GM12878 (cell line): Measurements from ENCODE around the gene PSMB3. TPM values are rescaled to one million over a fixed set of nuclear protein-coding genes. Genes with fewer than 3 reads are reported as not detected.

Source experiments
- ATAC-seq: fragments of 200-7000 bp; cut with Tn5 transposase; 3 replicates; pipeline ENCODE4 v1.9.1; 2020; ENCODE audit warnings: mild to moderate bottlenecking, moderate library complexity
- BruUV-seq: library from RNA; stranded (reverse); fragments of 400-500 nt; replicated peaks from 2 replicates; lab custom pipeline; 2021; lab: Mats Ljungman, UMichigan
- CTCF ChIA-PET: fragments of 300-600 bp; sonication (Branson Sonifier 250); formaldehyde crosslinking; extraction: SDS; loops from one replicate; lab custom pipeline; 2021; ENCODE audit warnings: inconsistent platforms; lab: Yijun Ruan, JAX
- POLR2A ChIA-PET: fragments of 350-600 bp; formaldehyde crosslinking; extraction: SDS; loops from one replicate; lab custom pipeline; 2021; ENCODE audit warnings: inconsistent platforms; lab: Charles Lee
- RAD21 ChIA-PET: fragments of 300-600 bp; sonication (Branson Sonifier 250); formaldehyde crosslinking; loops from one replicate; lab custom pipeline; 2023; ENCODE audit warnings: antibody characterized with exemption; ENCODE audit not compliant: unreplicated experiment; lab: Charles Lee
- SMC1A ChIA-PET: fragments of 300-600 bp; sonication (Branson Sonifier 250); formaldehyde crosslinking; loops from one replicate; lab custom pipeline; 2023; ENCODE audit not compliant: unreplicated experiment, uncharacterized antibody; lab: Charles Lee
- DNase-seq: peaks from one replicate; pipeline ENCODE4 v3.0.0-alpha.2; 2011; ENCODE audit warnings: low read depth, low spot score
- FAIRE-seq: peaks from 3 replicates; lab custom pipeline; 2011; peaks lifted over from hg19 to GRCh38; lab: Jason Lieb, UNC
- H2AFZ ChIP-seq: 2 replicates; pipeline ENCODE4 v1.6.0; 2011; ENCODE audit warnings: low read depth, low read length, control low read depth; ENCODE audit not compliant: control insufficient read depth
- H3K27ac ChIP-seq: 2 replicates; pipeline ENCODE4 v1.5.1; 2011; ENCODE audit warnings: control low read depth; ENCODE audit not compliant: control insufficient read depth, insufficient read depth
- H3K27me3 ChIP-seq, 2 experiments: replicated peaks in 1 of 2; 2 replicates each; pipeline versions ENCODE4 v1.6.0 to v1.6.1; 2011; ENCODE audit warnings: low read length in 1 of 2; ENCODE audit not compliant: control insufficient read depth in 2 of 2, insufficient read depth in 2 of 2
- H3K36me3 ChIP-seq, 2 experiments: 2 replicates each; pipeline ENCODE4 v1.5.1; 2011; ENCODE audit warnings: low read length in 1 of 2; ENCODE audit not compliant: control insufficient read depth in 2 of 2, insufficient read depth in 2 of 2
- H3K4me1 ChIP-seq: 2 replicates; pipeline ENCODE4 v1.6.1; 2011; ENCODE audit warnings: mild to moderate bottlenecking, low read length, moderate library complexity, mixed read lengths; ENCODE audit not compliant: control insufficient read depth, insufficient read depth
- H3K4me2 ChIP-seq: 2 replicates; pipeline ENCODE4 v1.6.0; 2011; ENCODE audit warnings: control low read depth; ENCODE audit not compliant: control insufficient read depth, insufficient read depth
- H3K4me3 ChIP-seq: fragments of 200-600 bp; sonication (generic); 2 replicates; pipeline ENCODE4 v1.5.1; 2016
- H3K79me2 ChIP-seq: 2 replicates; pipeline ENCODE4 v1.6.0; 2011; ENCODE audit warnings: low read length; ENCODE audit not compliant: control insufficient read depth, insufficient read depth
- H3K9ac ChIP-seq: 2 replicates; pipeline ENCODE4 v1.8.0; 2011; ENCODE audit warnings: low read length, control low read depth, mixed read lengths; ENCODE audit not compliant: control insufficient read depth, insufficient read depth
- H3K9me3 ChIP-seq: replicated peaks from 3 replicates; pipeline ENCODE4 v1.5.1; 2011; ENCODE audit warnings: mild to moderate bottlenecking, low read length; ENCODE audit not compliant: control insufficient read depth, insufficient read depth
- H4K20me1 ChIP-seq: 2 replicates; pipeline ENCODE4 v1.6.0; 2011; ENCODE audit not compliant: control insufficient read depth, insufficient read depth
- ASH2L ChIP-seq: fragments of 300-600, 200-600 bp; sonication (generic); IDR thresholded peaks from 2 replicates; pipeline ENCODE4 v1.6.1; 2017; ENCODE audit warnings: low read depth, mild to moderate bottlenecking, borderline replicate concordance
- CHD2 ChIP-seq: IDR thresholded peaks from 2 replicates; pipeline ENCODE4 v1.6.1; 2011; ENCODE audit warnings: low read depth, low read length, improper control_type of control experiment, borderline replicate concordance
- HCFC1 ChIP-seq: fragments of 150-350 bp; IDR thresholded peaks from 2 replicates; pipeline ENCODE4 v1.6.1; 2014; ENCODE audit warnings: low read length
- KLF5 ChIP-seq: fragments of 450-650 bp; IDR thresholded peaks from 2 replicates; pipeline ENCODE4 v1.6.1; 2014; ENCODE audit warnings: mild to moderate bottlenecking; ENCODE audit not compliant: partially characterized antibody
- MTA2 ChIP-seq: fragments of 450-650 bp; IDR thresholded peaks from 2 replicates; pipeline ENCODE4 v1.6.1; 2016; ENCODE audit warnings: low read depth, mild to moderate bottlenecking, moderate library complexity
- MYB ChIP-seq: fragments of 150-350 bp; IDR thresholded peaks from 2 replicates; pipeline ENCODE4 v1.6.1; 2014; ENCODE audit warnings: mild to moderate bottlenecking, low read depth, low read length, borderline replicate concordance
- NFXL1 ChIP-seq: fragments of 450-650 bp; IDR thresholded peaks from 2 replicates; pipeline ENCODE4 v1.6.1; 2017; ENCODE audit warnings: antibody characterized with exemption, mild to moderate bottlenecking, borderline replicate concordance
- NFYA ChIP-seq: IDR thresholded peaks from 2 replicates; pipeline ENCODE4 v1.6.1; 2011; ENCODE audit warnings: low read depth, mild to moderate bottlenecking, low read length, improper control_type of control experiment, borderline replicate concordance
- PAX8 ChIP-seq: fragments of 450-650 bp; IDR thresholded peaks from 2 replicates; pipeline ENCODE4 v1.6.1; 2017; ENCODE audit warnings: mild to moderate bottlenecking, moderate library complexity
- RAD21 ChIP-seq: IDR thresholded peaks from 2 replicates; pipeline ENCODE4 v1.6.1; 2011; ENCODE audit warnings: mild to moderate bottlenecking, low read depth, low read length, moderate library complexity; ENCODE audit not compliant: insufficient read depth
- RB1 ChIP-seq: fragments of 450-650 bp; formaldehyde crosslinking; IDR thresholded peaks from 2 replicates; pipeline ENCODE4 v1.6.1; 2017; ENCODE audit warnings: mild to moderate bottlenecking, borderline replicate concordance
- SMC3 ChIP-seq: IDR thresholded peaks from 2 replicates; pipeline ENCODE4 v1.6.1; 2011; ENCODE audit warnings: low read length, improper control_type of control experiment, borderline replicate concordance
- TCF3 ChIP-seq: IDR thresholded peaks from 2 replicates; pipeline ENCODE4 v1.6.1; 2012; ENCODE audit warnings: low read depth, mild to moderate bottlenecking, low read length, borderline replicate concordance; ENCODE audit not compliant: insufficient read depth
- ZNF217 ChIP-seq: fragments of 450-650 bp; IDR thresholded peaks from 2 replicates; pipeline ENCODE4 v1.6.1; 2017; ENCODE audit warnings: antibody characterized with exemption, mild to moderate bottlenecking
- ZNF24 ChIP-seq: fragments of 450-650 bp; IDR thresholded peaks from 2 replicates; pipeline ENCODE4 v1.6.1; 2017; ENCODE audit warnings: antibody characterized with exemption, mild to moderate bottlenecking
- ZZZ3 ChIP-seq: IDR thresholded peaks from 2 replicates; pipeline ENCODE4 v1.6.1; 2011; ENCODE audit warnings: low read depth; ENCODE audit not compliant: control insufficient read depth, insufficient read length
- WGBS: methylation state at CpG from one replicate; pipeline ENCODE4 v1.1.6; 2016; ENCODE audit warnings: low lambda C conversion rate; ENCODE audit not compliant: insufficient replicate concordance, insufficient coverage; ENCODE audit errors: missing lambda C conversion rate; 5-methylcytosine and 5-hydroxymethylcytosine counted together
- in situ Hi-C: fragments of 300-500 bp; cut with MboI; formaldehyde crosslinking; loops from 9 replicates; pipeline ENCODE4 v1.14.3; 2018; ENCODE audit warnings: mixed read lengths
- intact Hi-C: fragments of 100-400 bp; cut with micrococcal nuclease; formaldehyde crosslinking; loops from one replicate; pipeline ENCODE4 v1.14.2; 2022; ENCODE audit not compliant: unreplicated experiment
- polyA plus RNA-seq, 11 experiments: library from polyadenylated mRNA; depleted of rRNA in 4 of 11; unstranded in 6 of 11; stranded (reverse) in 5 of 11; fragments of >200 nt; fragmentation: Nextera tagmentation in 4 of 11; fragmentation: Illumina TruSeq in 1 of 11; extraction: Ambion mirVana in 4 of 11; extraction: Trizol in 1 of 11; gene quantifications; 1 replicate in 1 of 11; 2 replicates in 10 of 11; pipeline versions ENCODE4 v1.2.1 to v1.2.3, GENCODE V29; 2011 to 2016; ENCODE audit warnings: inconsistent platforms in 2 of 11, missing spikeins in 2 of 11, low read depth in 1 of 11
- total RNA-seq, 4 experiments: library from RNA; depleted of rRNA in 3 of 4; stranded (reverse); fragments of >200 nt in 3 of 4; fragmentation: Illumina TruSeq in 1 of 4; extraction: Trizol in 1 of 4; gene quantifications; 2 replicates each; pipeline versions ENCODE4 v1.2.1 to v1.2.3, GENCODE V29; 2013 to 2021
- TF ChIP-seq, protein P1 (sequence below): fragments of 450-650 bp; IDR thresholded peaks from 2 replicates; pipeline ENCODE4 v1.6.1; 2017; ENCODE audit warnings: low read depth, mild to moderate bottlenecking, moderate library complexity
- TF ChIP-seq, protein P2 (sequence below): IDR thresholded peaks from 2 replicates; pipeline ENCODE4 v1.6.1; 2012; ENCODE audit warnings: low read depth, low read length, improper control_type of control experiment
- TF ChIP-seq, protein P3 (sequence below): fragments of 150-350 bp; IDR thresholded peaks from 2 replicates; pipeline ENCODE4 v1.6.1; 2016; ENCODE audit warnings: low read depth, low read length

The PSMB3 gene
- total and polyA plus RNA-seq, 10 of the 15 experiments (the other 5 are each of a cell fraction or from before 2014, with no cell fraction given): 300 to 2,130 (median 490) TPM

DNA sequence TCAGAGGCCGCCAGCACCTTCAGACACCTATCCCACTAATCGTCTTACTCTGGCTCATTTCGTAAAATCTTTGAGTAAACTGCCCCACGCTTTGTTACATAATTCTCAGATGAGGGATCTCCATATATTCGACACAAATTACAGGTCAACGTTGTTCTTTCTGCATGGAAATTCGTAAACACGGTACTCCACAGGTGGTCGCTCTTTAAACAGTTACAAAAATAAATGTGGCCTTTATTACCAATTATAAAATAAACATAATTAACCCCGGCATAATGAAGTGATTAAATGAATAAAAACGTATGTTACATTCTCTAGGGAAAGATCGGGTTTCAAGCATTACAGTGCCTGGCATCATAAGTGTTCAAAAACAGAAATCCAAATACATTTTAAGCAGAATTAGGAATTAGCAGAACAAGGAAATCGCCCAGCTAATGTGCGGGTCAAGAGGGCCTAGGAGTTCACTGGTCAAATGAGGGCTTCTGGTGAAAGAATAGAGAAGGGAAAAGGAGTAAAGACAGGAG is 47.8 kb downstream of the PSMB3 start (continued):
- TF ChIP-seq, protein P1, sequence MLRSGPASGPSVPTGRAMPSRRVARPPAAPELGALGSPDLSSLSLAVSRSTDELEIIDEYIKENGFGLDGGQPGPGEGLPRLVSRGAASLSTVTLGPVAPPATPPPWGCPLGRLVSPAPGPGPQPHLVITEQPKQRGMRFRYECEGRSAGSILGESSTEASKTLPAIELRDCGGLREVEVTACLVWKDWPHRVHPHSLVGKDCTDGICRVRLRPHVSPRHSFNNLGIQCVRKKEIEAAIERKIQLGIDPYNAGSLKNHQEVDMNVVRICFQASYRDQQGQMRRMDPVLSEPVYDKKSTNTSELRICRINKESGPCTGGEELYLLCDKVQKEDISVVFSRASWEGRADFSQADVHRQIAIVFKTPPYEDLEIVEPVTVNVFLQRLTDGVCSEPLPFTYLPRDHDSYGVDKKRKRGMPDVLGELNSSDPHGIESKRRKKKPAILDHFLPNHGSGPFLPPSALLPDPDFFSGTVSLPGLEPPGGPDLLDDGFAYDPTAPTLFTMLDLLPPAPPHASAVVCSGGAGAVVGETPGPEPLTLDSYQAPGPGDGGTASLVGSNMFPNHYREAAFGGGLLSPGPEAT: no peak
- no peak for TF ChIP-seq MYB
- TF ChIP-seq TCF3: no peak
- no peak for TF ChIP-seq KLF5
- no peak for TF ChIP-seq CHD2
- TF ChIP-seq ZZZ3: no peak
- TF ChIP-seq NFXL1: no peak
- TF ChIP-seq, all 136 proteins: peak for 5

DNA sequence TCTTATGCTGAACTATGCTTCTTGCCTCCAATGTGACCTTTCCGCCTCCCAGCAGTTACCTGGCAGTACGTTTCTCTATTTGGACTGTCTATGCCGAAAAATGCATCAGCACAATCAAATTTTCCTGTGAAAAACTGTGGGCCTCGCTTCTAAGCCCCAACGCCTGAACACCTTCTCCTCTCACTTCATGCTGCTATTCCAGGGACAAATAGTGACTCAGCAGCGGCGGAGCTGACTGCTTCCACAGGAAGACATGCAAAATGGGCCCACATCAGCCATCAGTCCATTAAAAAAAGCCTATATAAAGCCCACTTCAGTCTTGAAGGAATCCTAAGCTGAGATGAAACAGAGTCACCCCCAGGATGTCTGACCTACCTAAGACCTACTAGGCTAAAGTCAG is 57.3 kb downstream of the PSMB3 start:
- Histone ChIP-seq H3K27me3 (no peaks in the 10 kb centered on the region), H3K4me3 (no peak overlapping the region), H3K4me2 (no peak overlapping the region), H4K20me1 (no peaks in the 10 kb centered on the region), H3K36me3 (peaks cover 16 to 30% of the 10 kb centered on the region in 2 experiments), H3K79me2 (no peaks in the 10 kb centered on the region), H2AFZ (no peak overlapping the region), H3K27ac (no peak overlapping the region), H3K4me1 (peaks cover 7% of the 10 kb centered on the region; the same call in 1 of the 2 replicates), H3K9ac (no peak overlapping the region), H3K9me3 (no peaks in the 10 kb centered on the region)
- 92% methylated on average over 7 of the region's 7 CpGs for WGBS
- FAIRE-seq: no peak
- in situ Hi-C loops: no loop called here
- no peak for DNase-seq
- ChIA-PET SMC1A (interaction anchor here (0.9 kb wide), 1 partner anchor 14 kb away, joined by 3 read pairs; no protein-coding TSS in a partner anchor), CTCF (no interaction called here), RAD21 (no interaction called here), POLR2A (no interaction called here)
- BruUV-seq: no TSS peak
- intact Hi-C loops: loop anchor here (10.0 kb wide), 1 partner anchor 135 kb away; the partner anchor contains the start of gene EPOP
- no peak for ATAC-seq
- TF ChIP-seq PAX8: no peak
- no peak for TF ChIP-seq ZNF217
- no peak for TF ChIP-seq SMC3
- TF ChIP-seq ZNF24: no peak
- no peak for TF ChIP-seq NFYA
- no peak for TF ChIP-seq RAD21
- no peak for TF ChIP-seq HCFC1
- no peak for TF ChIP-seq ASH2L
- no peak for TF ChIP-seq MTA2
- TF ChIP-seq, protein P2, sequence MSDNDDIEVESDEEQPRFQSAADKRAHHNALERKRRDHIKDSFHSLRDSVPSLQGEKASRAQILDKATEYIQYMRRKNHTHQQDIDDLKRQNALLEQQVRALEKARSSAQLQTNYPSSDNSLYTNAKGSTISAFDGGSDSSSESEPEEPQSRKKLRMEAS: no peak
- TF ChIP-seq, protein P3, sequence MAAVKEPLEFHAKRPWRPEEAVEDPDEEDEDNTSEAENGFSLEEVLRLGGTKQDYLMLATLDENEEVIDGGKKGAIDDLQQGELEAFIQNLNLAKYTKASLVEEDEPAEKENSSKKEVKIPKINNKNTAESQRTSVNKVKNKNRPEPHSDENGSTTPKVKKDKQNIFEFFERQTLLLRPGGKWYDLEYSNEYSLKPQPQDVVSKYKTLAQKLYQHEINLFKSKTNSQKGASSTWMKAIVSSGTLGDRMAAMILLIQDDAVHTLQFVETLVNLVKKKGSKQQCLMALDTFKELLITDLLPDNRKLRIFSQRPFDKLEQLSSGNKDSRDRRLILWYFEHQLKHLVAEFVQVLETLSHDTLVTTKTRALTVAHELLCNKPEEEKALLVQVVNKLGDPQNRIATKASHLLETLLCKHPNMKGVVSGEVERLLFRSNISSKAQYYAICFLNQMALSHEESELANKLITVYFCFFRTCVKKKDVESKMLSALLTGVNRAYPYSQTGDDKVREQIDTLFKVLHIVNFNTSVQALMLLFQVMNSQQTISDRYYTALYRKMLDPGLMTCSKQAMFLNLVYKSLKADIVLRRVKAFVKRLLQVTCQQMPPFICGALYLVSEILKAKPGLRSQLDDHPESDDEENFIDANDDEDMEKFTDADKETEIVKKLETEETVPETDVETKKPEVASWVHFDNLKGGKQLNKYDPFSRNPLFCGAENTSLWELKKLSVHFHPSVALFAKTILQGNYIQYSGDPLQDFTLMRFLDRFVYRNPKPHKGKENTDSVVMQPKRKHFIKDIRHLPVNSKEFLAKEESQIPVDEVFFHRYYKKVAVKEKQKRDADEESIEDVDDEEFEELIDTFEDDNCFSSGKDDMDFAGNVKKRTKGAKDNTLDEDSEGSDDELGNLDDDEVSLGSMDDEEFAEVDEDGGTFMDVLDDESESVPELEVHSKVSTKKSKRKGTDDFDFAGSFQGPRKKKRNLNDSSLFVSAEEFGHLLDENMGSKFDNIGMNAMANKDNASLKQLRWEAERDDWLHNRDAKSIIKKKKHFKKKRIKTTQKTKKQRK: no peak
- TF ChIP-seq RB1: no peak
